A673 (cell line): ENCODE data around the gene B3GALT6. TPM values are rescaled to one million over a fixed set of nuclear protein-coding genes. Genes with fewer than 3 reads are reported as not detected.

Experiments
- BruUV-seq: library from RNA; stranded (reverse); fragments of 400-500 nt; replicated peaks from 2 replicates; lab custom pipeline; 2021; lab: Mats Ljungman, UMichigan
- CTCF ChIA-PET: fragments of 300-600 bp; sonication (Branson Sonifier 250); formaldehyde crosslinking; loops from one replicate; lab custom pipeline; 2022; ENCODE audit warnings: antibody characterized with exemption; lab: Charles Lee
- POLR2A ChIA-PET: fragments of 300-600 bp; sonication (Branson Sonifier 250); formaldehyde crosslinking; loops from one replicate; lab custom pipeline; 2022; ENCODE audit warnings: antibody characterized with exemption; ENCODE audit not compliant: low non-redundant PET; lab: Charles Lee
- DNase-seq: peaks from one replicate; pipeline ENCODE4 v3.0.0-alpha.2; 2015; ENCODE audit warnings: low spot score
- H3K27ac ChIP-seq: fragments of 200-600 bp; sonication (generic); 2 replicates; pipeline ENCODE4 v1.5.1; 2016; ENCODE audit warnings: mixed run types, low read depth, mild to moderate bottlenecking, mixed read lengths, antibody characterized with exemption, low read length; ENCODE audit not compliant: poor library complexity, severe bottlenecking
- H3K27me3 ChIP-seq: fragments of 200-600 bp; sonication (generic); replicated peaks from 2 replicates; pipeline ENCODE4 v1.6.1; 2017; ENCODE audit warnings: mixed run types, low read depth, mild to moderate bottlenecking, mixed read lengths, antibody characterized with exemption, low read length; ENCODE audit not compliant: insufficient read depth, poor library complexity
- H3K36me3 ChIP-seq: fragments of 200-600 bp; sonication (generic); 2 replicates; pipeline ENCODE4 v1.6.1; 2016; ENCODE audit warnings: mixed run types, mild to moderate bottlenecking, mixed read lengths, antibody characterized with exemption, low read length; ENCODE audit not compliant: insufficient read depth, poor library complexity, severe bottlenecking
- H3K4me1 ChIP-seq: fragments of 200-600 bp; sonication (generic); 2 replicates; pipeline ENCODE4 v1.6.1; 2017; ENCODE audit warnings: mixed run types, mild to moderate bottlenecking, mixed read lengths, antibody characterized with exemption, low read length; ENCODE audit not compliant: insufficient read depth, poor library complexity, severe bottlenecking
- H3K4me3 ChIP-seq: fragments of 200-600 bp; sonication (generic); 2 replicates; pipeline ENCODE4 v1.5.1; 2016; ENCODE audit warnings: low read depth, mixed run types, mild to moderate bottlenecking, mixed read lengths, low read length; ENCODE audit not compliant: poor library complexity, severe bottlenecking
- H3K9me3 ChIP-seq: fragments of 200-600 bp; sonication (generic); 2 replicates; pipeline ENCODE4 v1.6.1; 2016; ENCODE audit warnings: mixed run types, low read depth, mild to moderate bottlenecking, mixed read lengths, antibody characterized with exemption, low read length; ENCODE audit not compliant: poor library complexity, severe bottlenecking
- CTCF ChIP-seq: fragments of 300-800, 200-600 bp; sonication (generic); conservative IDR thresholded peaks from 2 replicates; pipeline ENCODE4 v1.5.1; 2017; ENCODE audit warnings: low read depth, mild to moderate bottlenecking, antibody characterized with exemption, low read length, moderate library complexity, mixed read lengths
- EZH2 ChIP-seq: fragments of 200-600 bp; sonication (generic); IDR thresholded peaks from 2 replicates; pipeline ENCODE4 v1.6.1; 2017; ENCODE audit warnings: borderline replicate concordance, low read depth, mild to moderate bottlenecking, mixed read lengths, antibody characterized with exemption, low read length; ENCODE audit not compliant: poor library complexity, severe bottlenecking
- intact Hi-C: fragments of 100-400 bp; cut with micrococcal nuclease; formaldehyde crosslinking; loops from one replicate; pipeline ENCODE4 v1.10.0; 2022; ENCODE audit not compliant: unreplicated experiment
- total RNA-seq: library from RNA; stranded (reverse); gene quantifications from 2 replicates; pipeline ENCODE4 v1.2.3, GENCODE V29; 2021

Gene B3GALT6
- total RNA-seq, 1 experiment from 2014 or later = 41.8 TPM

GRCh38 chr1:1256956-1257871 lies 25.2 kb downstream of the B3GALT6 start:
- ChIA-PET POLR2A (interaction anchor here (0.5 to 0.7 kb wide), 4 partner anchors 99 to 276 kb away, joined by 3 to 14 read pairs (median 5); no protein-coding TSS in a partner anchor), CTCF (no interaction called here)
- H3K4me3 ChIP-seq = no peak overlapping the region
- H3K27me3 ChIP-seq = no peaks in the 10 kb centered on the region
- intact Hi-C loops = no loop called here
- no peak for DNase-seq
- H3K4me1 ChIP-seq = no peaks in the 10 kb centered on the region
- no peak for TF ChIP-seq EZH2
- TF ChIP-seq CTCF = no peak
- no peaks in the 10 kb centered on the region for H3K9me3 ChIP-seq
- BruUV-seq = no TSS peak
- no peak overlapping the region for H3K27ac ChIP-seq
- H3K36me3 ChIP-seq = peaks cover 45% of the 10 kb centered on the region

- DNase-seq = no peak
- BruUV-seq = no TSS peak
- H3K4me3 ChIP-seq = no peak overlapping the region
- ChIA-PET POLR2A (no interaction called here), CTCF (no interaction called here)
- H3K27me3 ChIP-seq = no peaks in the 10 kb centered on the region
- H3K27ac ChIP-seq = no peak overlapping the region
- peaks cover 51% of the 10 kb centered on the region for H3K36me3 ChIP-seq
- H3K9me3 ChIP-seq = no peaks in the 10 kb centered on the region
- TF ChIP-seq EZH2 (no peak), CTCF (no peak)
- intact Hi-C loops = no loop called here
- no peaks in the 10 kb centered on the region for H3K4me1 ChIP-seq
Observed at GRCh38 chr1:1259119-1259488, 27.1 kb downstream of the B3GALT6 start.

- intact Hi-C loops = no loop called here
- BruUV-seq = no TSS peak
- H3K9me3 ChIP-seq = no peaks in the 10 kb centered on the region
- ChIA-PET POLR2A (no interaction called here), CTCF (no interaction called here)
- DNase-seq = no peak
- H3K27ac ChIP-seq = no peak overlapping the region
- H3K4me3 ChIP-seq = no peak overlapping the region
- H3K27me3 ChIP-seq = no peaks in the 10 kb centered on the region
- no peaks in the 10 kb centered on the region for H3K4me1 ChIP-seq
- peaks cover 49% of the 10 kb centered on the region for H3K36me3 ChIP-seq
- TF ChIP-seq EZH2 (no peak), CTCF (no peak)
Observed at GRCh38 chr1:1259540-1259939, 27.5 kb downstream of the B3GALT6 start.
